Endothelial cell of umbilical vein (primary cell): ENCODE data around the gene SH3TC1. TPM values are rescaled to one million over a fixed set of nuclear protein-coding genes. Genes with fewer than 3 reads are reported as not detected.

Experiments used
- BruUV-seq: library from RNA; stranded (reverse); fragments of 400-500 nt; replicated peaks from 2 replicates; lab custom pipeline; 2021; lab: Mats Ljungman, UMichigan
- CTCF ChIA-PET: fragments of 300-600, 350-600 bp; sonication (Branson Sonifier 250); formaldehyde crosslinking; loops from one replicate; lab custom pipeline; 2021; ENCODE audit warnings: antibody characterized with exemption, inconsistent platforms; lab: Charles Lee
- POLR2A ChIA-PET: fragments of 300-600, 350-600 bp; sonication (Branson Sonifier 250); formaldehyde crosslinking; loops from one replicate; lab custom pipeline; 2021; ENCODE audit warnings: antibody characterized with exemption, inconsistent platforms; lab: Charles Lee
- DNase-seq: peaks from one replicate; pipeline ENCODE4 v3.0.0-alpha.2; 2011; ENCODE audit warnings: low read depth, low spot score
- FAIRE-seq: peaks from 2 replicates; lab custom pipeline; 2011; peaks lifted over from hg19 to GRCh38; lab: Jason Lieb, UNC
- H2AFZ ChIP-seq: 2 replicates; pipeline ENCODE4 v1.6.0; 2012; ENCODE audit warnings: low read depth, low read length, control low read depth, inconsistent platforms
- H3K27ac ChIP-seq: 2 replicates; pipeline ENCODE4 v1.5.1; 2011; ENCODE audit warnings: low read depth, mild to moderate bottlenecking, control low read depth, low read length, moderate library complexity; ENCODE audit not compliant: insufficient read depth
- H3K27me3 ChIP-seq, 2 experiments: 2 replicates each; pipeline versions ENCODE4 v1.6.0 to v1.6.1; 2011; ENCODE audit warnings: low read length in 2 of 2, mixed read lengths in 1 of 2; ENCODE audit not compliant: control insufficient read depth in 2 of 2, insufficient read depth in 2 of 2
- H3K36me3 ChIP-seq, 2 experiments: 2 replicates in 1 of 2; 3 replicates in 1 of 2; pipeline ENCODE4 v1.5.1; 2011; ENCODE audit warnings: low read length in 2 of 2, mild to moderate bottlenecking in 1 of 2, moderate library complexity in 1 of 2; ENCODE audit not compliant: control insufficient read depth in 2 of 2, insufficient read depth in 2 of 2; ENCODE audit errors: extremely low read depth in 1 of 2
- H3K4me1 ChIP-seq: 3 replicates; pipeline ENCODE4 v1.5.1; 2011; ENCODE audit warnings: mild to moderate bottlenecking, low read length; ENCODE audit not compliant: control insufficient read depth, insufficient read depth; ENCODE audit errors: extremely low read depth
- H3K4me2 ChIP-seq: 2 replicates; pipeline ENCODE4 v1.6.1; 2011; ENCODE audit warnings: low read length, control low read depth, mixed read lengths; ENCODE audit not compliant: insufficient read depth
- H3K4me3 ChIP-seq, 3 experiments: fragments of 200-600 bp in 1 of 3; sonication (generic), shearing (Covaris generic) in 1 of 3; replicated peaks in 1 of 3; 2 replicates each; pipeline ENCODE4 v1.5.1; 2011 to 2016; ENCODE audit warnings: control low read depth in 3 of 3, low read length in 3 of 3, mild to moderate bottlenecking in 2 of 3, inconsistent platforms in 1 of 3, low read depth in 1 of 3, moderate library complexity in 1 of 3; ENCODE audit not compliant: insufficient read depth in 1 of 3
- H3K79me2 ChIP-seq: 2 replicates; pipeline ENCODE4 v1.6.0; 2012; ENCODE audit warnings: low read length, inconsistent platforms; ENCODE audit not compliant: control insufficient read depth, insufficient read depth
- H3K9ac ChIP-seq: replicated peaks from 2 replicates; pipeline ENCODE3; 2011; ENCODE audit warnings: low read length, control low read depth; ENCODE audit not compliant: insufficient read depth; ENCODE audit errors: extremely low read depth
- H3K9me1 ChIP-seq: replicated peaks from 3 replicates; pipeline ENCODE4 v1.6.0; 2011; ENCODE audit warnings: mild to moderate bottlenecking, low read length; ENCODE audit not compliant: control insufficient read depth, insufficient read depth; ENCODE audit errors: extremely low read depth
- H3K9me3 ChIP-seq: replicated peaks from 2 replicates; pipeline ENCODE4 v1.5.1; 2012; ENCODE audit warnings: low read length, inconsistent platforms; ENCODE audit not compliant: control insufficient read depth, insufficient read depth
- H4K20me1 ChIP-seq: replicated peaks from 2 replicates; pipeline ENCODE3; 2011; ENCODE audit warnings: mild to moderate bottlenecking, low read length; ENCODE audit not compliant: control insufficient read depth, insufficient read depth; ENCODE audit errors: extremely low read depth
- EZH2 ChIP-seq: IDR thresholded peaks from 2 replicates; pipeline ENCODE4 v1.6.1; 2012; ENCODE audit warnings: borderline replicate concordance, low read depth, mild to moderate bottlenecking, moderate library complexity, low read length, inconsistent platforms; ENCODE audit not compliant: severe bottlenecking
- JUN ChIP-seq: IDR thresholded peaks from 2 replicates; pipeline ENCODE4 v1.6.1; 2011; ENCODE audit warnings: borderline replicate concordance, low read depth; ENCODE audit not compliant: insufficient read length, insufficient read depth
- MYC ChIP-seq: IDR thresholded peaks from one replicate; pipeline ENCODE4 v1.6.1; 2011; ENCODE audit warnings: mild to moderate bottlenecking, low read depth, low read length
- POLR2AphosphoS5 ChIP-seq: IDR thresholded peaks from 2 replicates; pipeline ENCODE4 v1.6.1; 2012; ENCODE audit warnings: low read depth, mild to moderate bottlenecking, control low read depth, low read length, moderate library complexity; ENCODE audit not compliant: insufficient read depth
- dilution Hi-C: fragments of 300-500 bp; cut with MboI; formaldehyde crosslinking; loops from one replicate; pipeline ENCODE4 v1.15.0; 2019; ENCODE audit warnings: low sequenced_read_pairs; ENCODE audit not compliant: extremely low pct_ligation_motif_present
- intact Hi-C: fragments of 100-400 bp; cut with micrococcal nuclease; formaldehyde crosslinking; loops from one replicate; pipeline ENCODE4 v1.10.0; 2022
- polyA plus RNA-seq, 4 experiments: library from polyadenylated mRNA; depleted of rRNA in 3 of 4; stranded (reverse) in 3 of 4; unstranded in 1 of 4; fragments of >200 nt; gene quantifications; 2 replicates each; pipeline versions ENCODE4 v1.2.1 to v1.2.3, GENCODE V29; 2011 to 2012; ENCODE audit warnings: missing spikeins in 1 of 4
- total RNA-seq: library from RNA; stranded (reverse); gene quantifications from 2 replicates; pipeline ENCODE4 v1.2.3, GENCODE V29; 2021

The SH3TC1 gene
- total and polyA plus RNA-seq, 2 donors (not counting 3 experiments of a cell fraction or from before 2014, with no cell fraction given) = 96.5 to 192 TPM

DNA sequence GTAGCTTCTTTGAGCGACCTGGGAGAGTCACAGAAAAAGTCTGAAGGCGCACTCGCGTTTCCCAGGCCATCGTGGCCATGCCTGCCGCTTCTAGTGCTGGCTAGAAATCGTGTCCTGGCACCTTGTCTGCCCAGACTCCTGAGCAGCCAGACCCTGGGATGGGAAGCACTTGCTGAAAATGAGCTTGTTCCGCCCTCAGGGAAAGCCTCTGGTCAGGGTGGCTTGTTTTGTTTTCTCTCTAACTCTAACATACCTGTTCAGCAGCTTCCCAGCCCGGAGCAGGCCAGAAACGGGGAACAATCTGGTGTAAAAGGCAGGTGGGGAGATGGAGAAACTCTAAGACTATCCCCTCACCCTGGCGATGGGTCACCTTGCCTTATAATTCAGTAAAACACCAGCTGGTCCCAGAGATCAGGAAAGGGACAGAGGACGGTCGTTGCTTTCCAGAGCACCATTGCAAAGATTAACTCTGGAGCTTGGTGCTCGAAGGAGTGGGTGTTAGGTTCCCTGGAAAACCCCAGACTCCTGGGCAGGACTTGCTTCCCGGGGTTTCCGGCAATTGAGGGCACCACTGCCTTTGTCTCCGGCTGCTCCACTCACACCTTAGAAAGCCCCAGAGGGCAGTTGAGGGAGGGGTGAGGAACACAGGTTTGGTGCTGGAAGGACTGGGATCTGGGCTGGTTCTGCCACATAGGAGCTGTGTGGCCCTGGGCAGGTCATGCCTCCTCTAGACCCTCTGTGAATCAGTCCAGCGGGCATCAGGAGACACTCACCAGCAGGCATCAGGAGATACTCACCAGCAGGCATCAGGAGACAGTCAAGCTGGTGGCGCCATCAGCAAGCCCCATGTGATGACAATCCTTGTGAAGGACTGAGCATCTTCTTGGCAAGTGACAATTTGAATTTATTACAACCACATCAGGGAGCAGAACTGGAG, 4.5 kb upstream of the SH3TC1 start:
- DNase-seq (peak; percentile 32), FAIRE-seq (no peak)
- no peaks in the 10 kb centered on the region for H3K9me3 ChIP-seq
- intact Hi-C loops (loop anchor here (5.0 kb wide), 3 partner anchors 207 to 277 kb away; no protein-coding TSS in a partner anchor), dilution Hi-C loops (no loop called here)
- peaks cover 61% of the 10 kb centered on the region for H3K4me1 ChIP-seq
- H3K9me1 ChIP-seq = no peaks in the 10 kb centered on the region
- TF ChIP-seq POLR2AphosphoS5 = no peak
- POLR2A ChIA-PET = no interaction called here
- no peak overlapping the region for H2AFZ ChIP-seq
- H3K36me3 ChIP-seq = no peaks in the 10 kb centered on the region
- no peaks in the 10 kb centered on the region for H4K20me1 ChIP-seq
- no peak overlapping the region for H3K4me2 ChIP-seq
- peaks cover 4% of the 10 kb centered on the region for H3K79me2 ChIP-seq
- H3K27me3 ChIP-seq = no peaks in the 10 kb centered on the region
- peak overlapping the region; percentile 36 for H3K27ac ChIP-seq
- no TSS peak for BruUV-seq
- CTCF ChIA-PET = interaction anchor here (0.9 to 7.5 kb wide), 3 partner anchors 15 to 257 kb away, joined by 3 to 168 read pairs (median 3); no protein-coding TSS in a partner anchor
- no peak overlapping the region for H3K9ac ChIP-seq
- H3K4me3 ChIP-seq = no peak overlapping the region

DNA sequence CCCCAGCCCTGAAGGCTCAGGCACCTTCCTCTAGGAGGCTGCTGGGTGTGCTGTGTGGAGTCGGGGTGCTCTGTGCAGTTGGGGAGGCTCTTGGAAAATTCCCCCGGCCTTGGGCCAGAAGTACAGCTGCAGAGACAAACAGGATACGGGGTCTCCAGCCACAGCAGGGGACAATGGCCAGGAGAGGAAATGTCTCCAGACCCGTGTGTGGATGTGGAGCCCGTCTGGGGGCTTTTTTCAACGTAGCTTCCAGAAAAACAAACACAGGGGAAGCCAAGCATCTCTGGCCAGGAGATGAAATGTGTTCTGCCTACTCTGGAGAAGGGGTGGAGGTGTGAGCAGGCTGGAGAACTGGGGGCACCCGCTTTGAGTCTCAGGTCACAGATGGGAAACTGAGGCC, 3.7 kb upstream of the SH3TC1 start:
- CTCF ChIA-PET = interaction anchor here (1.4 to 7.5 kb wide), 2 partner anchors 16 to 19 kb away, joined by 3 to 168 read pairs; no protein-coding TSS in a partner anchor
- BruUV-seq = no TSS peak
- FAIRE-seq = peak; percentile 85
- dilution Hi-C loops (no loop called here), intact Hi-C loops (loop anchor here (5.0 kb wide), 1 partner anchor 232 kb away; no protein-coding TSS in a partner anchor)
- Histone ChIP-seq H3K4me3 (no peak overlapping the region), H3K27me3 (no peaks in the 10 kb centered on the region), H3K4me1 (peaks cover 56% of the 10 kb centered on the region), H3K9me3 (no peaks in the 10 kb centered on the region), H2AFZ (no peak overlapping the region), H3K27ac (peak overlapping the region; percentile 36), H3K9me1 (no peaks in the 10 kb centered on the region), H3K36me3 (no peaks in the 10 kb centered on the region), H4K20me1 (no peaks in the 10 kb centered on the region), H3K4me2 (no peak overlapping the region), H3K9ac (no peak overlapping the region), H3K79me2 (peaks cover 13% of the 10 kb centered on the region)
- POLR2A ChIA-PET = no interaction called here
- TF ChIP-seq POLR2AphosphoS5 = peak; percentile 26
- no peak for TF ChIP-seq JUN
- TF ChIP-seq EZH2 = no peak
- no peak for TF ChIP-seq MYC
- DNase-seq = peak; percentile 79
